LNCaP clone FGC (cell line): ENCODE data around the gene MTR.
"Not testable (repeated sequence)": the region's sequence is repeated elsewhere in the genome, so short reads cannot be mapped to it uniquely, and the experiment has no call there.

Experiments used
- DNase-seq: peaks from one replicate; pipeline ENCODE4 v3.0.0-alpha.2; 2011; ENCODE audit warnings: low read depth
- H3K4me3 ChIP-seq: 2 replicates; pipeline ENCODE4 v1.5.1; 2011; ENCODE audit warnings: mild to moderate bottlenecking, low read depth, low read length, control low read depth
- CTCF ChIP-seq: IDR thresholded peaks from 2 replicates; pipeline ENCODE4 v1.5.1; 2012; ENCODE audit warnings: mild to moderate bottlenecking; ENCODE audit not compliant: control insufficient read depth, insufficient read depth; ENCODE audit errors: extremely low read depth

Gene MTR

DNA sequence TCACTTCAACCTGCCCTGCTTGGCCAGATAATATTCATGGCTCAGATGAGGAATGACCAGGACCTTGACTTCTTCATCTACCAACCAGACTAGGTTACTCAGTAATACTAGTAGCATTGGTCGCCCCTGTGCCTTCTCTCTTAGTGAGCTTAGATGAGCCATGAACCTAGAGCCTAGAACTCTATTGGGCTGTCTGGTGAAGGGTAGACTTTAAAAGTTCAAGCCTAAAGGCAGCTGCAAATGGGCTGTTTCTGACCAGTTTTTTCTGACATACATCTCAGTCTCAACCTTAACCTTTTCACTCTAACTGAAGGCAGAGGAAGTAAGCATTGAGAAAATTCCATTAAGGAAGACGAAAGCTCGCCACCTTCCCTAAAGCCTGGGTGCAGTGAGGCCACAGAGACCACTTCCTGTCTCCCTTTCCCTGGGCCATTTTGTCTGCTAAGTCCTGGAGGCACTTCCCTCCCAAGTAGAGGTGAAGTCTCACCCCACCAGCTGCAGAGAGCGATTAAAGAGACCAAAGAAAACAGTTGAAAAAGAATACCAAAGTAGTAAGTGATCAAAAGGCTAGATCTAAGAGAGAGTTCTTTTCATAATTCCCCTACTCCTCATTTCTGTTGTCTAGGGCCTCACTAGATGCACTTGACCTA, 53.3 kb downstream of the MTR start:
- no peak overlapping the region for H3K4me3 ChIP-seq
- no peak for TF ChIP-seq CTCF
- DNase-seq, result no peak

DNA sequence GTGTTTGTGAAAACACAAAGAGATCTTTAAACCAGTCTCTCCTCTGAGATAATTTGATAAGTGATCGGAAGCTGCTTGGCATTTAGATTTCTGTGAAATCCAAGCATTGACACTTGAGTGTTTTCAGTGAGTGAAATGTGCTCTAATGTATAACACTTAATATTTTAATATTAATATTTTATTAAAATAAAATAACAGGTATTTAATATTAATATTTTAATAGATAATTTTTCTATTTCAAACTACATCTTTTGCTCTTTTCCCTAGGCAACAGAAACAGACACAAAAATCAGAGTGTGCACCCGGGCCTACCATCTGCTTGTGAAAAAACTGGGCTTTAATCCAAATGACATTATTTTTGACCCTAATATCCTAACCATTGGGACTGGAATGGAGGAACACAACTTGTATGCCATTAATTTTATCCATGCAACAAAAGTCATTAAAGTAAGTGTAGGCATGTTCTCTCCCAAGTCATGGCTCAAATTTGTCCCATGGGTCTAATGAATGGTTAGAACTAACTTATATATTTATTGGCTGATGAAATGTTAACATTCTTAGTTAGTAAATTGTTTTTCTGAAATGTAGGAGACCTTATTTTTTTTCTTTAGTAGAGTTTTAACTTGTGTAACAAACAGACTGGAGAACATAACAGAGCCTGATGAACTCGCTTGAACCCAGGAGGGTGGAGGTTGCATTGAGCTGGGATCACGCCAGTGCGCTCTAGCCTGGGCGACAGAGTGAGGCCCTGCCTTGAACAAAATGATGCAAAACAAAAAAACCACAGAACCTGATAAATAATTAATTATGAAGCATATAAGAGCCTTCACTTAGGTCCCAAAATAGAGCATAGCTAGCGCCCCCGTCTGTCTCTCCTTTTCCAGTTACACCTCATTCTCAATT, 55.2 kb downstream of the MTR start:
- no peak overlapping the region for H3K4me3 ChIP-seq
- DNase-seq, result no peak
- TF ChIP-seq CTCF, result no peak

- H3K4me3 ChIP-seq, result no peak overlapping the region
- DNase-seq, result no peak
- TF ChIP-seq CTCF, result no peak
Measured at GRCh38 chr1:236851871-236852270, 56.8 kb downstream of the MTR start.

- DNase-seq, result no peak
Measured at GRCh38 chr1:236853921-236854604, 59.0 kb downstream of the MTR start.

DNA sequence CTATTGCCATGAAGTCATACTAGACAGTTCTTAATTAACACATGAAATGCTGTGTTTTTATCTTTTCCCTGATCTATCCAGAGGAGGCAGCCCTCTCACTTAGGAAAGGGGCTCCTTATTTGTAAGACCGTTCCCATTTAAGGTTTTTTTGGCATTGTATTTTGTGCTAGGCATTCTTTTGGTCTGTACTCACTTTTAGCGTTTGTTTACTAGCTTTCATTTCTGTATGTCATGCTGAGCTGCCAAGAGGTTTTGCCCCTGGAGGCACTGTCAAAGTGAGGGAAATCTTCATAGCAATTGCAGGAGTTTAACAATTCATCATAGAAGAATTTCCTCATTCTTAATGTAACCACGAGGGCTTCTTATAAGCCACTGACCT, 59.5 kb downstream of the MTR start:
- DNase-seq, result no peak
- no peak overlapping the region for H3K4me3 ChIP-seq
- TF ChIP-seq CTCF, result no peak

More at GRCh38 chr1:236853921-236854604, 59.0 kb downstream of the MTR start:
- no peak overlapping the region for H3K4me3 ChIP-seq
- TF ChIP-seq CTCF, result no peak

DNA sequence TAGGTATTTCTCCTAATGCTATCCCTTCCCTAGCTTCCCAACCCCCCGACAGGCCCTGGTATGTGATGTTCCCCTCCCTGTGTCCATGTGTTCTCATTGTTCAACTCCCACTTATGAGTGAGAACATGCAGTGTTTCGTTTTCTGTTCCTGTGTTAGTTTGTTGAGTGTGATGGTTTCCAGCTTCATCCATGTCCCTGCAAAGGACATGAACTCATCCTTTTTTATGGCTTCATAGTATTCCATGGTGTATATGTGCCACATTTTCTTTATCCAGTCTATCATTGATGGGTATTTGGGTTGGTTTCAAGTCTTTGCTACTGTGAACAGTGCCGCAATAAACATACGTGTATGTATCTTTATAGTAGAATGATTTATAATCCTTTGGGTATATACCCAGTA, 61.6 kb downstream of the MTR start:
- H3K4me3 ChIP-seq, DNase-seq: not testable (repeated sequence)

DNA sequence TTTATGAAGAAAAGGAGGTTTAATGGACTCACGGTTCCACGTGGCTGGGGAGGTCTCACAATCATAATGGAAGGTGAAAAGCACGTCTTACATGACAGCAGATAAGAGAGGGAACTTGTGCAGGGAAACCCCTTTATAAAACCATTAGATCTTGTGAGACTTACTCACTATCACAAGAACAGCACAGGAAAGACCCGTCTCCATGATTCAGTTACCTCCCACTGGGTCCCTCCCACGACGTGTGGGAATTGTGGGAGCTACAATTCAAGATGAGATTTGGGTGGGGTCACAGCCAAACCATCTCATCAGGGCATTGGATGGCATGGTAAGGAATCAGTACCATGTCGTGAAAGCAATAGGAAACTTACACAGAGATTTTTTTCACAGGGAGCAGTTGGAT, 63.1 kb downstream of the MTR start:
- H3K4me3 ChIP-seq, result no peak overlapping the region
- TF ChIP-seq CTCF, result no peak

More for the DNA sequence above, 63.1 kb downstream of the MTR start:
- no peak for DNase-seq
